ENCODE data around the gene KIF1B.

KIF1B gene

GRCh38 chr1:10171995-10172669 is 38.2 kb upstream of the KIF1B start:
- Histone ChIP-seq H3K27ac (ENCODE audit: extremely low read depth, low read depth, low read length) (no peak overlapping the region), H3K36me3 (ENCODE audit: control insufficient read depth in 2 of 2, insufficient read depth in 1 of 2, low read length in 2 of 2) (peaks cover 6 to 62% of the 10 kb centered on the region in 2 experiments), H3K4me1 (ENCODE audit: control insufficient read depth, insufficient read depth, low read length) (no peaks in the 10 kb centered on the region), H3K9me3 (ENCODE audit: control insufficient read depth, insufficient read depth, low read depth, low read length) (no peaks in the 10 kb centered on the region), H3K4me3 (ENCODE audit: low read depth, low read length) (no peak overlapping the region)
- CTCF ChIA-PET: interaction anchor here (1.0 kb wide), 1 partner anchor 166 kb away, joined by 3 read pairs; no protein-coding TSS in a partner anchor
- POLR2A ChIA-PET: no interaction called here
- no peak for TF ChIP-seq ZNF2 (tag by site-specific recombination; IDR thresholded peaks at IDR 0.05)
- no peak for TF ChIP-seq ZNF404 (tag by site-specific recombination; IDR thresholded peaks at IDR 0.05)
- TF ChIP-seq ZNF202 (tag by site-specific recombination; IDR thresholded peaks at IDR 0.05; ENCODE audit: borderline replicate concordance): no peak
- no peak for TF ChIP-seq ZBTB10 (tag by site-specific recombination; IDR thresholded peaks at IDR 0.05)
- TF ChIP-seq ZSCAN18 (tag by site-specific recombination; IDR thresholded peaks at IDR 0.05): no peak
- TF ChIP-seq ZNF585B (tag by site-specific recombination; IDR thresholded peaks at IDR 0.05): no peak
- TF ChIP-seq ZFP37 (tag by site-specific recombination; IDR thresholded peaks at IDR 0.05): no peak
- TF ChIP-seq ZFP3 (tag by site-specific recombination; IDR thresholded peaks at IDR 0.05; ENCODE audit: low read depth): no peak
- TF ChIP-seq ZNF704 (tag by site-specific recombination; IDR thresholded peaks at IDR 0.05): no peak
- no peak for TF ChIP-seq ZNF610 (tag by site-specific recombination; IDR thresholded peaks at IDR 0.05; ENCODE audit: borderline replicate concordance)
- no peak for TF ChIP-seq ZNF473 (tag by site-specific recombination; IDR thresholded peaks at IDR 0.05)
- TF ChIP-seq RBAK (tag by site-specific recombination; IDR thresholded peaks at IDR 0.05): no peak
- TF ChIP-seq ATF2 (tag by site-specific recombination; IDR thresholded peaks at IDR 0.05; ENCODE audit: low read depth): no peak
- no peak for TF ChIP-seq KLF10 (tag by site-specific recombination; IDR thresholded peaks at IDR 0.05)
- no peak for TF ChIP-seq ZNF677 (tag by site-specific recombination; IDR thresholded peaks at IDR 0.05)
- no peak for TF ChIP-seq GLI2 (tag by site-specific recombination; IDR thresholded peaks at IDR 0.05; ENCODE audit: borderline replicate concordance, low read depth)
- no peak for TF ChIP-seq ZNF223 (tag by site-specific recombination; IDR thresholded peaks at IDR 0.05)
- no peak for TF ChIP-seq ZNF626 (tag by site-specific recombination; IDR thresholded peaks at IDR 0.05)
- no peak for TF ChIP-seq ZNF350 (tag by site-specific recombination; IDR thresholded peaks at IDR 0.05)

- no peaks in the 10 kb centered on the region for H3K9me3 ChIP-seq (ENCODE audit: control insufficient read depth, insufficient read depth, low read depth, low read length)
- H3K27ac ChIP-seq (ENCODE audit: extremely low read depth, low read depth, low read length): no peak overlapping the region
- H3K4me1 ChIP-seq (ENCODE audit: control insufficient read depth, insufficient read depth, low read length): no peaks in the 10 kb centered on the region
- ChIA-PET CTCF (no interaction called here), POLR2A (no interaction called here)
- no peak overlapping the region for H3K4me3 ChIP-seq (ENCODE audit: low read depth, low read length)
- peaks cover 6 to 58% of the 10 kb centered on the region in 2 experiments for H3K36me3 ChIP-seq (ENCODE audit: control insufficient read depth in 2 of 2, insufficient read depth in 1 of 2, low read length in 2 of 2)
- no peak for TF ChIP-seq REPIN1 (tag by site-specific recombination; IDR thresholded peaks at IDR 0.05; ENCODE audit: low read depth)
- TF ChIP-seq ZNF514 (tag by site-specific recombination; IDR thresholded peaks at IDR 0.05): no peak
- no peak for TF ChIP-seq ZNF488 (tag by site-specific recombination; IDR thresholded peaks at IDR 0.05)
- TF ChIP-seq ZNF362 (tag by site-specific recombination; IDR thresholded peaks at IDR 0.05): no peak
- TF ChIP-seq ZNF610 (tag by site-specific recombination; IDR thresholded peaks at IDR 0.05; ENCODE audit: borderline replicate concordance): no peak
- no peak for TF ChIP-seq ZNF146 (tag by site-specific recombination; IDR thresholded peaks at IDR 0.05)
- no peak for TF ChIP-seq ZNF837 (tag by site-specific recombination; IDR thresholded peaks at IDR 0.05)
Measured at GRCh38 chr1:10173582-10173981, 36.8 kb upstream of the KIF1B start.
